SKM-1 (cell line): ENCODE data around the gene UBE3D.
"Not testable (repeated sequence)": the region's sequence is repeated elsewhere in the genome, so short reads cannot be mapped to it uniquely, and the experiment has no call there.

Experiments used
- DNase-seq: peaks from one replicate; lab custom pipeline; 2025; ENCODE audit not compliant: unreplicated experiment; lab: John Stamatoyannopoulos, UW

Gene UBE3D

DNA sequence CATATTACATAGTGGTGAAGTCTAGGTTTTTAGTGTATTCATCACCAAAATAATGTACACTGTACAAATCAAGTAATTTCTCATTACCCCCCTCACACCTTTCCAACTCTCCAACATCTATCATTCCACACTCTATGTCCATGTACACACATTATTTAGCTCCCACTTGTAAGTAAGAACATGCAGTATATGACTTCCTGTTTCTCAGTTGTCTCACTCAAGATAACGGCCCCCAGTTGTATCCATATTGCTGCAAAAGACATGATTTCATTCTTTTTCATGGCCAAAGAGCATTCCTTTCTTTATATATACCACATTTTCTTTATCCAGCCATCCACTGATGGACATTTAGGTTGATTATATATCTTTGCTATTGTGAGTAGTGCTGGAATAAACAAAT lies 86.0 kb downstream of the UBE3D start:
- DNase-seq = no peak

GRCh38 chr6:82978362-82978945 lies 87.2 kb downstream of the UBE3D start:
- no peak for DNase-seq

- DNase-seq = no peak
Measured at GRCh38 chr6:82976179-82976578, 89.5 kb downstream of the UBE3D start.

DNA sequence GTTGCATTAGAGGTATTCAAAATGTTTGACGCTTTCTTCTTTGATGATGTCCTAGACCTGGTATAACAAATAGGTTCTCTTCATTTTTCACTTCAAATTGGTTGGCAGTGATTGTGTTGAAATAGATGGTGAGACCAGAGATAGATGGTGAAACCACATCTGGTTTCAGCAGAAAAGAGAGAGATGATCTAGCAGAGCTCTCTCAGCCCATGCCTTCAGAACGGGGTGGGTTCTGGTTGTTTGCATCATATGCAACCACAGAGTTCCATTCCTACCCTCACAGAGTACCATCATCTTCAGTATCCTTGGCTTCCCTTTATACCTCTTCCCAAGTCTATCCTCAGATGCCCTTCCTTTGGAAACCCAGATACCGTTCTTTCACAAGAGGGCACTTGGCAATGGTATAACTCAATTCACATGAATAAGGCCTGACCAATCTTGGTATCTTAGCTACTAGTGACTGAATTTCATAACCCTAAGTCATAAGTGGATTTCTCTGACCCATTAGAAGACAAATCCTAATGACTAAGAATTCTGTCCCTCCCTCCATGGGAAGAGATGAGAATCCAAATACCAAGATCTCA lies 93.7 kb downstream of the UBE3D start:
- no peak for DNase-seq

DNA sequence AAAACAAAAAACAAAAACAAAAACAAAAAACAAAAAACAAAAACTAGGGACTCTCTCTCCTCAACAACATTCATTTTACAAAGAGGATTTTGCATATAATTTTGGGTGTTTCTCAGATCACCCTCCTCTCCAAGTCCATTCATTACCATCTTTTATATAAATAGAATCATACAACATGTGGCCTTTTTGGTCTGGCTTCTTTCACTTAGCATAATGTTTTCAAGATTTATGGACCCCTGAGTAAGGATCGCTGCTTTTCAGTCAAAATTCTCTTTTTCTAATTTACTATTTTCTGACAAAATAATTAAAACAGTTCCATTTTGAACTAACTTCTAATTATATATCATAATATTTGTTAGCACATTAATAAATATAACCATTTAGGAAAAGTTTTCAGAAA lies 94.8 kb downstream of the UBE3D start:
- no peak for DNase-seq

DNA sequence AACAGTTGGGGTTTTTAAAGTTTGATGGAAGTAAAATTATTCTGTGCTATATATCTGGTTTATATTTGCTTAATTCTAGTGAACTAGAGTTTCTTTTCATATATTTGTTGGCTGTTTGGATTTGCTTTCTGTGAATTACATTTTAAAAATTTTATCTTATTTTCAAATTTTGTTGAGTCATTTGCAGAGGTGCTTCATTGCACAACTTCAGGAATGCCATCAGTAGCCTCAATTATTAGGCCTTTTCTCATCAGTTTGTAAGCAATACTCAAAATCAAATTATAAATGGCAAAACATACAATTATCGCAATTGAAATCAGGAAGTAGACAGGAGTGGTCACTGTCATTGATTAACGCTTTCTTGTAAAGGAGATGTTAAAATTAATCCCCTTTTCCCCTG lies 96.9 kb downstream of the UBE3D start:
- DNase-seq = no peak

- no peak for DNase-seq
Measured at GRCh38 chr6:82963191-82963925, 102.3 kb downstream of the UBE3D start.

DNA sequence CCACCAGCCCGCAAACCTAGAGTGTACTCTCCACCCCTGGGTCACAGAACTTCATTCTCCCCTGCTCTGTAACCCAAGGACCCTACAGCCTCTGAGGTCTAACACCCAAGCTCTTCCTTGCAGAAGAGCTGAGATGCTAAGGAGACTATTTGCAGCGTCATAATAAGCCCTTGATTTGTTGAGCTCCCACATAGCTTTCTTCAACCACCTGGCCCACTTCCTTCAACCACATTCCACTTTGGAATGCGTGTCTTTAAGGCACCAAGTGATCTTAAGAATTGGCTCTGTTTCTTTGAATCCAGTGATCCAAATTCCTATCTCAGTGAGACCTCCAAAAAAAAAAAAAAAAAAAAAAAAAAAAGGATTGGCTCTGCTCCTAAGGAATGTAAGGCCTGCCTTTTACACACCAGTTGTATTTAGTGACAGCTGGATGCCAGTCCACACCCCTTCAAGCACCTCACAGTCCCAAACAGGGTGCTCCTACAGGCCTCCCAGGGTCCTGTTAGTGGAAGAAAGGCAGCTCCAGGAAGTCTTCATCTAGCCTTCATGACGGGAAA lies 106.2 kb downstream of the UBE3D start:
- DNase-seq = no peak

GRCh38 chr6:82958551-82958950 lies 107.1 kb downstream of the UBE3D start:
- DNase-seq = no peak

GRCh38 chr6:82957868-82958245 lies 107.8 kb downstream of the UBE3D start:
- DNase-seq = no peak

DNA sequence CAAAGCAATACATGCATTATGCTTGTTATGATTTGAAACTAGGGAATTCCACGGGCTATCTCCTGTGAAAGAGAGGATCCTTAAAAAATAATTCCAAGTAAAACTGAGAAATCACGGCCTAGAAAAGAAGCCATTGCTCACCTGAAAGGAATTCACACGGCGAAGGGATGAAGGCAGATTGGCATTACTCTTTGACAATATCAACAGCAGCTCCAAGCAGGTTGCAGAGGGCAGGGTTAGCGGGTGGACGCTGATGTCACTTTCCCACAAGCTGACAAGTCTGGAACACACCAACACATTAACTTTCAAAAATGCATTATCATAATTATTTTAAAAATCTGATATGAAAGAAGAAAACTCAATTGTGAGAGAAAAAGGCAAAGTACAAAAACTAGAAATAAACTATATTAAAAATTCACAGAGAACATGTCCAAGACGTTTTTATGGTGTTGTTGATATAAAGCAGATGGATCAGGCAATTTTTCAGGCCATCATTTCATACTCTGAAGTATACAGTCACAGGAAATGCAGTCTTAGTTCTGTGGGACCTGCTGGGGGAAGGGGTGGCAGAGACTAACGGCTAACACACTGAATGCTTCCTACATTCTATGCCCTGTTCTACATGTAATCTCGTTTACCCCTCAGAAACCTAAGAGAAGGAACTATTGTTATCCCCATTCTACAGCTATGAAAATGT lies 108.3 kb downstream of the UBE3D start:
- DNase-seq = no peak

GRCh38 chr6:82955841-82956240 lies 109.8 kb downstream of the UBE3D start:
- no peak for DNase-seq

DNA sequence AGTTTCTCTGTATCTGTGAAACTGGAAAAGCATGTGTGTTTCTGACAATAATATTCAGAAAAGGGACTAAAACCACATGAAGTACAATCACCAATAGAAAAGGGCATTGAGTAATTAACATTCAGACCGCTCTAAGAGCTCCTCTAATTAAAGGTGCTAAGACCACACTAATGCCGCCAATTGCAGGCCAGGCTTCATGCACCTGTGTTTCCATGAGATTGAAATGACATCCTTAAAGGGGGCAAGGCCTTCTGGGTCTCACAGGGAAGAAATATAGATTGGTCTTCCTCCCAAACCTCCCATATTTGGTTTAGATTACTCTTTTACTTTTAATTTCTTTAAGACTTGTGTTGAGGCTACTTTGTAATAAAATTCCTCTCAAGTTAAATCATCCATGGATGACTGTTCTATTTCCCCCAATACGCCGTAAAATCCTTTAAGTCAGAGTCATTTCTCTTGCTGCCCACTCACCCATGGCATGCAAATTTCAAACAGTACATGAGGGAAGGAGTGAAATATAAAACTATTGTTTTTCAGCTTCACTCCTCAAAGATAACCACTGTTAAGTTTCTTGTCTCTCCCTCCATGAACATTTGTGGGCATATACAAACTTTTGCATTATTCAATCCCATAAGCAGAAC lies 110.6 kb downstream of the UBE3D start:
- no peak for DNase-seq

DNA sequence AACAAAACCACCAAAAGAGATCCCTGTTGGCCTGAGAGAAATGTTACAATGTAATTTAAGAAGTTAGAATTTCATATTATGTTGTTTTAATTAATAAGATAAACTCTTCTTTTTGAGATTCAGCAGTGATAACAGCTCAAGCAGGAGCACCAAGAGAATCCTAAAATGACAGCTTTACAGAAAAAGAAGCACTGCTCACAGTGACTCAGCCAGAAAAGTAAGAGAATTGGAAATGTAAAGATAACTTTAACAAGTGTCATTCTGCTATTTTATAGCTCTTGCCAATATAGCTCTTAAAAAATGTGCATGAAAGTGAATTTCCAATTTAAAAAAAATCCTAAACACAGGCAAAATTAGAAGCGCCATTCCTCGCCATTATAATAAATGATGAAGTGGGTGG lies 111.3 kb downstream of the UBE3D start:
- no peak for DNase-seq

- no peak for DNase-seq
Measured at GRCh38 chr6:82953871-82954270, 111.8 kb downstream of the UBE3D start.

GRCh38 chr6:82951935-82952334 lies 113.7 kb downstream of the UBE3D start:
- no peak for DNase-seq

DNA sequence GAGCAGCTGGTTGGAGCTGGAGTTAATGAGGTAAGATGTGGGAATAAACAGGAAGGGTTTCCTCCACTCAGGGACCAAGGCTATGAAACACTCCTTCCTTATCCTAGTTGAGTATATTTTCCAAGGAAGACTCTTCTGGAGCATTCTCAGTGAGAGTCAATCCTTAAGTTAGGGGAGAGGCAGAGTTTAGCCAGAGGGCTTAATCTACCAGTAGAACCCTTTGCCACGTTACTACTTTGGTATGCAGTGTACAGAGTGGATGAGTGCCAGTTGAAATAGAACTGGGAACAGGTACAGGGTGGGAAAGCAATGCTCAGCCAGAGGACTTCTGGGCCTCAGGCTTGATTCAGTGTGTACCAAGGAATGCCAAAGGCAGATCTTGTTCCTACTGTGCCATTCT lies 114.3 kb downstream of the UBE3D start:
- DNase-seq = no peak

GRCh38 chr6:82930915-82931314 lies 134.7 kb downstream of the UBE3D start:
- DNase-seq = not testable (repeated sequence)

DNA sequence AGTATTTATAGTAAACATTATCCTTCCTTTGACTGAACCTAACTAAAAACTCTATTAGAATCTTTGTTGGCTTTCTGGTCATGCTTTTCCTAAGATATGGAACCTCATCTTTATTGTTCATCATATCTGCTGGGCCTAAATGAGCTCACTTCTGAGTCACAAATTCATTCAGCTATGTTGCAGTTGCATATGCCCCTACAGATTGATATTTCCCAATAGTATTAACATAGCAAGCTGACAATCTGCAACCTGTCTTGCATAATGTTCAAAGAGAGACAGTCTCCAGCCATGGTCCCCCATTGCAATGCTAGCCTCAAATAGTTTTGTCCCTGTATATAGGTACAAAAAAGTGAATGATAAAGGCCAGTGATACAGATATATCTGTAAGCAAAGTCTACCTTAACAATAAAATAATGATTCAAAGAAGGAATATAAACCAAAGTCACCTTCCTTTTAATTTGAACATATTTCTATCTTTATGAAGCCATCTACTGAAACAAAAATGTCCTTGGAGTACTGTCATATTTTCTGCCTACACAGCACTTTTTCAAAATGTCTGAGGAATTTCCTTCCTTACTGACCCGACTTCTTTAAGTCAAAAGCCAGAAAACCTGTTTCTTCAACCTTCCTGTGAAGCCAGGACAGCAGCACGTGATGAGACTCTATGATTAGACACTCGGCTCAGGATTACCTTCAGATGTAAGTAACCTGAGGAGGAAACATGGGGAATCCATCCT lies 140.7 kb downstream of the UBE3D start:
- no peak for DNase-seq

DNA sequence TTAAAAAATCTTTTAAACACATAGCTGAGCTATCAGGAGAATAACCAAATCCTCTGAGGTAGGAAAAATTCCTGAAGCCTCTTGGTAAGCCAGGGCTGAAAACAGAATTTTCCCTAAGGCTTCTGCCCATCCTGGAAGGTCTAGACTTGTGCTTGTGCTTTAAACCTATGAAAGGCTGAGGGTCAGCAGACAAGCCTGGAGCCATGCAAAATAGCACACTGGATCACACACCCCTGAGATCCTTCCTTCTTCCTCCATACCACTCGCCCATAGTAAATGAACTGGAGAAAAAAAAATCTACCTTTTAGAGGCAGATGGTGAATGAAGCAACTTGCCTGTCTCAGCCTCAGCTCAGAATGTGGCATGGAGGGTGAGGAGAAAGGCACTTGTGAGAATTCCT lies 144.4 kb downstream of the UBE3D start:
- DNase-seq = no peak
